Hepatocyte (in vitro differentiated cells): ENCODE results near the gene SORCS2.
"Not testable (repeated sequence)": the region's sequence is repeated elsewhere in the genome, so short reads cannot be mapped to it uniquely, and the experiment has no call there.

Source experiments
- EZH2 ChIP-seq: fragments of 200-600 bp; sonication (generic); IDR thresholded peaks from 2 replicates; pipeline ENCODE4 v1.6.1; 2016; ENCODE audit warnings: antibody characterized with exemption, mild to moderate bottlenecking, borderline replicate concordance
- EZH2phosphoT487 ChIP-seq: fragments of 200-600 bp; sonication (generic); IDR thresholded peaks from one replicate; pipeline ENCODE4 v1.6.1; 2018; ENCODE audit warnings: antibody characterized with exemption, mild to moderate bottlenecking, low read depth, moderate library complexity; ENCODE audit not compliant: unreplicated experiment, severe bottlenecking
- TF ChIP-seq, protein P1 (sequence below): fragments of 200-600 bp; sonication (generic); IDR thresholded peaks from 2 replicates; pipeline ENCODE4 v1.5.1; 2016; ENCODE audit warnings: antibody characterized with exemption, mild to moderate bottlenecking; ENCODE audit not compliant: poor library complexity

GRCh38 chr4:7165056-7165873 is 27.1 kb upstream of the SORCS2 start:
- TF ChIP-seq, protein P1, sequence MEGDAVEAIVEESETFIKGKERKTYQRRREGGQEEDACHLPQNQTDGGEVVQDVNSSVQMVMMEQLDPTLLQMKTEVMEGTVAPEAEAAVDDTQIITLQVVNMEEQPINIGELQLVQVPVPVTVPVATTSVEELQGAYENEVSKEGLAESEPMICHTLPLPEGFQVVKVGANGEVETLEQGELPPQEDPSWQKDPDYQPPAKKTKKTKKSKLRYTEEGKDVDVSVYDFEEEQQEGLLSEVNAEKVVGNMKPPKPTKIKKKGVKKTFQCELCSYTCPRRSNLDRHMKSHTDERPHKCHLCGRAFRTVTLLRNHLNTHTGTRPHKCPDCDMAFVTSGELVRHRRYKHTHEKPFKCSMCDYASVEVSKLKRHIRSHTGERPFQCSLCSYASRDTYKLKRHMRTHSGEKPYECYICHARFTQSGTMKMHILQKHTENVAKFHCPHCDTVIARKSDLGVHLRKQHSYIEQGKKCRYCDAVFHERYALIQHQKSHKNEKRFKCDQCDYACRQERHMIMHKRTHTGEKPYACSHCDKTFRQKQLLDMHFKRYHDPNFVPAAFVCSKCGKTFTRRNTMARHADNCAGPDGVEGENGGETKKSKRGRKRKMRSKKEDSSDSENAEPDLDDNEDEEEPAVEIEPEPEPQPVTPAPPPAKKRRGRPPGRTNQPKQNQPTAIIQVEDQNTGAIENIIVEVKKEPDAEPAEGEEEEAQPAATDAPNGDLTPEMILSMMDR: not testable (repeated sequence)
- TF ChIP-seq EZH2, EZH2phosphoT487: not testable (repeated sequence)
